Left kidney (tissue), 8 donors: ENCODE results near the gene TSKS. TPM values are rescaled to one million over a fixed set of nuclear protein-coding genes. Genes with fewer than 3 reads are reported as not detected.
A peak's percentile ranks its signal among the peaks of the same experiment; 100 is the strongest.

Source experiments
- DNase-seq: peaks from one replicate; pipeline ENCODE4 v3.0.0-alpha.2; 2013
- long read RNA-seq, 8 donors: transcript quantifications; one replicate each; lab custom pipeline, GENCODE V29; 2026
- polyA plus RNA-seq: library from polyadenylated mRNA; unstranded; fragments of 120-200 nt; gene quantifications from one replicate; pipeline ENCODE4 v1.2.1, GENCODE V29; 2013; ENCODE audit not compliant: insufficient read length

The TSKS gene, protein sequence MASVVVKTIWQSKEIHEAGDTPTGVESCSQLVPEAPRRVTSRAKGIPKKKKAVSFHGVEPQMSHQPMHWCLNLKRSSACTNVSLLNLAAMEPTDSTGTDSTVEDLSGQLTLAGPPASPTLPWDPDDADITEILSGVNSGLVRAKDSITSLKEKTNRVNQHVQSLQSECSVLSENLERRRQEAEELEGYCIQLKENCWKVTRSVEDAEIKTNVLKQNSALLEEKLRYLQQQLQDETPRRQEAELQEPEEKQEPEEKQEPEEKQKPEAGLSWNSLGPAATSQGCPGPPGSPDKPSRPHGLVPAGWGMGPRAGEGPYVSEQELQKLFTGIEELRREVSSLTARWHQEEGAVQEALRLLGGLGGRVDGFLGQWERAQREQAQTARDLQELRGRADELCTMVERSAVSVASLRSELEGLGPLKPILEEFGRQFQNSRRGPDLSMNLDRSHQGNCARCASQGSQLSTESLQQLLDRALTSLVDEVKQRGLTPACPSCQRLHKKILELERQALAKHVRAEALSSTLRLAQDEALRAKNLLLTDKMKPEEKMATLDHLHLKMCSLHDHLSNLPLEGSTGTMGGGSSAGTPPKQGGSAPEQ
- 0.08 TPM for polyA plus RNA-seq
- long read RNA-seq, donor 1, partial matches to known transcripts: 122 of 127 reads
- long read RNA-seq, donor 1, other reads (novel, unspliced or antisense): 5 of 127 reads
- long read RNA-seq, donor 2: 0 reads
- long read RNA-seq, donor 3: 0 reads
- long read RNA-seq, donor 4: 0 reads
- long read RNA-seq, donor 5, partial matches to known transcripts: 336 of 530 reads
- long read RNA-seq, donor 5, other reads (novel, unspliced or antisense): 194 of 530 reads
- long read RNA-seq, donor 6: 0 reads
- long read RNA-seq, donor 7: 0 reads
- long read RNA-seq, donor 8: 0 reads

DNA sequence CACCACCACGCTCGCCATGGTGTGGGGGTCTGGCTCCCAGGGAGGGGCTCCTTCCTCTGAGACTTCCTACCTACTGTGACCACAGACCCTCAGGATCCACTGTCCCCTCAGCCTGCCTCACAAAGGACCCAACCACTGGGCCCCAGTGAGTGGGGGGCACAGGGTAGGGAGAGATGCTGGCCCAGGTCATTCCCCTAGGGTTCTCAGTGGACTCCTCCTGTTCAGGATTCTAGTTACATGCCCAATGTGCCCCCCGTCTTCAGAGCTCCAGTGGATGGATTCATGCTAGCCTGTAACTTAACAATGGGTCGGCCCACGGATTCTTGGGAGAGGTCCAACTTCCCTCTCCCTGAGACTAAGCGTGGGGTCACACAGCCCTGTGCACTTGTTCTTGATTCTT is at the start of gene TSKS:
Gene TSKS (minus strand): TSS at position 77 of the 400 bp plus-strand sequence. CDS start 59 bp downstream, at position 18.
- DNase-seq: no peak

DNA sequence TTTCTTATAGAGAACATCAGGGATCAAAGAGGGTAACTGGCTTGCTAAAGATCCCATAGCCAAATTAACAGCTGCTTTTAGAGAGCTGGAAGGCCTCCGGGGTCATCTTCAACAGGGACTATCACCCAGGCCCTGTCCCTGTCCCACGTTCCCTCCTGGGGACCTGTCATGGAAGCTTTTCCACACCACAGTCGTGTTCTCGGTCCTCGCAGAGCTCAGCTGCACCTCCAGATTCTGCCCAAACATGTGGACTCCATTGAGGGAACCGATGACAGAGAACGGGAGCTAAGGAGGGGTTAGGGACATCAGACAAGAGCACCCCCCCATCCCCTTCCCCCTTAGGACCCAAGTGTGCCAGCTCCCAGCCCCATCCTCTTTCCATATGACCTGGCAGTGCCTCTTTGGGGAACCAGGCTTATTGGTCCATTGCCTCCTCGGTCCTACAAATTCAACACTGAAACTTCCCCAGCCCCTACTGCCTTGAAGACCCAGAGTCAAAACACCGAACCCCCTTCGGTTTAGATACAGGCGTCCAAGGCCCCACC is 49.4 kb upstream of the TSKS start:
- no peak for DNase-seq

DNA sequence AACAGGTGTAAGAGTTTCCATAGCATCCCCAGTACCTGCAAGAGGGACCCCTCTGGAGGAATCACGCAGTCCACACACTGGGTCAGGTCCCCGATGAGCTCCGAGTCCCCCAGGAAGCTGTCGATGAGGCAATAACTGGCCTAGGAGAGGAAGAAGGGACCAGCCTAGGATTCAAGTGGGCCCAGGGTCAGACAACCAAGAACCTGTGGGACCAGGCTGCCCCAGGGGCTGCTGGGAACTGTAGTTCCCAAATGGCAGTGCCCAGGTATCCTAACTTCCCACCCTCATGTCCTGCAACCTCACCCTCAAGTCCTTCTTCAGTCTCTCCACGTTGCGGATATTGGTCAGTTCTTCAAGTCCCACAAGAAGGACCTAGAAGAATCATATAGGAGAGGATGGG is 48.2 kb upstream of the TSKS start:
- DNase-seq: no peak

DNA sequence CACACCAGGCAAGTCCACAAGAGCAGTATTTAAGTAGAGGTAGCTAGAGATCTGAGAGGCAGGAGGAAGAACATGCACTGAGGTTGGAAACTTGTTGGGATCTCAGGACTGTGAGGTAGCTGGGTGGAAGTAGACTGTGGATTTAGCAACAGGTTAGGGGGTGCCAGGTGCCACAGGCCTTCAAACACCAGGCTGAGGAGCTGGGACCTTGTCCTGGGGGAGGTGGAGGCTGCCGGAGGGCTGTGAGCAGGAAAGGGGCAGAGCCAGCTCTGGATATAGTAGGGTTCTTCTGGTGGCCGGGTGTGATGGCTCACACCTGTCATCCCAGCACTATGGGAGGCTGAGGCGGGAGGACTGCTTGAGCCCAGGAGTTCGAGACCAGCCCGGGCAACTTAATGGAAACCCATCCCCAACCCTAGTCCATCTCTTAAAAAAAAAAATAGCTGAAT is 46.9 kb upstream of the TSKS start:
- DNase-seq: no peak

DNA sequence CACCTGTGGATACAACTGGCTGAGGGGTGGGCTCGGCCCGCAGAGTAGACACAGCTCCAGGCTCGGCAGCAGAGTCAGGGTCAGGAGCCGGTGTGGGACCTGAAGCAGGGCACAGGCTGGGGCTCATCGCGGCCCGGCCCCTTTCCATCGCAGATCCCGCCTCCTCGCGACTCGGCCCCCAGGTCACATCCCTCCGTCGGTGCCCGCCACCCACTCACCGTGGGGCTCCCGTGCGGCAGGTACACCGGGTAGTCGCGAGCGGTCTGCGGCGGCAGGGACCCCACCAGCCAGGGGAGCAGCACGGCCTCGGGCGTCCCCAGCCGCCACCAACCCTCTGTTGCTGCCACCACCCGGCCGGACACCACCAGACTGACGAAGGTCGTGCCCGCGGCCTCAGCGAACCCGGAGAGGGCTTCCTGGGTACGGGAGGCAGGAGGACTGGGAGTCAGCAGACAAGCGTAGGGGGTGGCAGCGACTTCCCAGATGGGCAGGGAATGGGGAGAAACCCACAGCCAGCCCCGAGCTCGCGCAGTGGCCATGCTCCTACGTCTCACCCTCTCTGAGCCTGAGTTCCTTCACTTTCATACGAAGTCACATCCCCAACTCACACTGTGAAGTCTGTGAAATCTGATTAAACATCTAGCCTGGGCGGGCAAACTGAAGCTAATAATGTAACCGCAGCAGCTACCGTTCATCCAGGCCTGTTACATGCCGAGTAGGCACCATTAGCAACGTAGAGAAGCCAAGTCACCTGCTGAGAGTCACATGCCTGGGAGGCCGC is 46.2 kb upstream of the TSKS start:
- DNase-seq: no peak

DNA sequence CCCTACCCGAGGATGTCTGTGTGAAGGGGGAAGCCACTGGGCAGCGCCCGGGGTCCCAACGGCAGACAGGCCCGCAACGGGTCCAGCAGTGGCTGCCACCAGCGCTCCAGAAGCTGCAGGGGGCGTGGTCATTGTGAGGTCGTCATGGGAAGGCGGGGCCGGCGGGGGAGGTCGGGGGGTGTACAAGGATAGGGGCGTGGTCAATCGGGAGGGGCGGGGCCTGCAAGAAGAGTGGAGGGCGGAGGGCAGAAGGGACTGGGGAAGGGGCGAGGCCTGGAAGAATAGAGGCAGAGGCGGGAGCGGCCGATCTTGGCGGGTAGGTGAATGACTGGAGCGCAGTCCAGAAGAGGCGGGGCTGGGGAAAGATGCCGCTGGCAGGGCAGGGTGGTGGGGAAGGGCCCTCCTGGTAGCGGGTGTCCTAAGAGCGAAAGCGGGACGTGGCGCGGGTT is 45.6 kb upstream of the TSKS start:
- peak; percentile 88 for DNase-seq

DNA sequence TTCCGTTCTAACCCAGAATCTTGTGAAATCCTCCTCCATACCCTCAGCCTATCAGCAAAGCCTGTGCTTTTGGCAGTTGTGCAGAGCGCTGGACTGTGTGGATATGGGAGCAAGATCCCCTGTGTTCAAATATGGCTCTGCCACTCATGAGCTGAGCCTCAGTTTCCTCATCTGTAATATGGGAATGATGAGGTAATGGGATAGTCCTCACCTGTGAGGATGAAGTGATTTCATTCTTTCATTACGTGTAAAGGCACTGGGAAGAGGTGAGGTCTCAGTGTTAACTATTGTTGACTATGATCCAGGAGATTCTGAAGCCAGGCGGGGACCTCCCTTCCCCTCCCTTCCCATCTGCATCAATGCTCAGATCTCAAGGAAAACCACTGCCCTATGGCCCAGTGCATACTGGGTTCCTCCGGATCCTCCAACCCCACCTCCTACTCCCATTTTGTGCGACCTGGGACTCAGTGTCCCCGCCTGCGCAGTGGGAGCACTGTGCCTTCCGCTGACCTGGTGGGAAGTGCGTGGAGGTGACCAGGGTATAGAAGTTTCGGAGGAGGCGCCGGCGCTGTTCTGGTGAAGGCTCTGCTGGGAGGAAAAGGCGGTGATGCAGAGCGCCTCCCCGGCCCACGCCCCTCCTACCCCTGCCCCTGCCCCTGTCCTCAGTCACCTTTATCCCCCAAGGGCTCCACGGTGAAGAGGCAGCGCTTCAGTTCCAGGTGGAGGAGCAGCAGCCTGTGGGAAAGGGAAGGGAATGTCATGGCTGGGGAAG is 45.0 kb upstream of the TSKS start:
- DNase-seq: no peak

DNA sequence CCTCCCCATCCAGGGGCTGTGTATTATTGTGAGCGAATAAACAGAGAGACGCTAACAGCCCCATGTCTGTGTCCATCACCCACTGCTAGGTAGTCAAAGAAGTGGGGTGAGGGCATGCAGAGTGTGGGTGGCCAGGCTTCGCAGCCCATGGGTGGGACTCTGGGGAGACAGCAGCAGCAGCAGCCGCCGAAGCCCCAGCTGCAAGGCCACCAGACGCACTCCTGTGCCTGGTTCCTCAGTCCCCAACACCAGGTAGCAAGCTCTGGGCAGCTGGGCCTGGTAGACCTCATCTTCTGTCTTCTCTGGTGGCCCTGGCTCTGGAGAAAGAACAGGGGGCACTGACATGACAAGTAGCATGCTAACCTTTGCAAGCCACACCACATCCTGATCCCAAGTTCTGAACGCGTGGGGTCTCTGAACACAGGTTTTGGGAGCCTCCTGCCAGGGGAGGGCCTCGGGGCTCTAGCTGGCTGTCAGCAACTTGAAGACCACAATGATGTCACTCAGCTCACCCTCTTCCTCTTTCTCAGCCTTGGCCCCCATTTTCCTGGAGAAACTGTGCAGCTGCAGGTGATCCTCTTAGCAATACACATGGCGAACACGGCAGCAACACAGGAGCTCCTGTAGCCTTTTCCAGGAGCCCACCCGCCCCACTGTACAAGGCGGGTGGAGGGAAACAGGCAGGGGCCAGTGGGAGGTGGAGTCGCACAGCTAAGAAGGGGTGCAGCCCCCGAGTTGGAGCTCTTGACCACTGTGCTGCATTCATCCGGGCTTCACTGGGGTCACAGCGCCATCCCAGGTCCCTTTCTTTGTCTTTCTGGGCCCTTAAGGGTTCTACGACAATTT is 44.2 kb upstream of the TSKS start:
- no peak for DNase-seq

DNA sequence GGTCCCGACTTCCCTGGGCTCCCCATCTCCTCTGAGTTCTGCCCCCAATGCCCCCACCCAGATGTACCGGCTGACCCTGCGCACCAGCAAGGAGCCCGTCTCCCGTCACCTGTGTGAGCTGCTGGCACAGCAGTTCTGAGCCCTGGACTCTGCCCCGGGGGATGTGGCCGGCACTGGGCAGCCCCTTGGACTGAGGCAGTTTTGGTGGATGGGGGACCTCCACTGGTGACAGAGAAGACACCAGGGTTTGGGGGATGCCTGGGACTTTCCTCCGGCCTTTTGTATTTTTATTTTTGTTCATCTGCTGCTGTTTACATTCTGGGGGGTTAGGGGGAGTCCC is 43.5 kb upstream of the TSKS start:
- no peak for DNase-seq

DNA sequence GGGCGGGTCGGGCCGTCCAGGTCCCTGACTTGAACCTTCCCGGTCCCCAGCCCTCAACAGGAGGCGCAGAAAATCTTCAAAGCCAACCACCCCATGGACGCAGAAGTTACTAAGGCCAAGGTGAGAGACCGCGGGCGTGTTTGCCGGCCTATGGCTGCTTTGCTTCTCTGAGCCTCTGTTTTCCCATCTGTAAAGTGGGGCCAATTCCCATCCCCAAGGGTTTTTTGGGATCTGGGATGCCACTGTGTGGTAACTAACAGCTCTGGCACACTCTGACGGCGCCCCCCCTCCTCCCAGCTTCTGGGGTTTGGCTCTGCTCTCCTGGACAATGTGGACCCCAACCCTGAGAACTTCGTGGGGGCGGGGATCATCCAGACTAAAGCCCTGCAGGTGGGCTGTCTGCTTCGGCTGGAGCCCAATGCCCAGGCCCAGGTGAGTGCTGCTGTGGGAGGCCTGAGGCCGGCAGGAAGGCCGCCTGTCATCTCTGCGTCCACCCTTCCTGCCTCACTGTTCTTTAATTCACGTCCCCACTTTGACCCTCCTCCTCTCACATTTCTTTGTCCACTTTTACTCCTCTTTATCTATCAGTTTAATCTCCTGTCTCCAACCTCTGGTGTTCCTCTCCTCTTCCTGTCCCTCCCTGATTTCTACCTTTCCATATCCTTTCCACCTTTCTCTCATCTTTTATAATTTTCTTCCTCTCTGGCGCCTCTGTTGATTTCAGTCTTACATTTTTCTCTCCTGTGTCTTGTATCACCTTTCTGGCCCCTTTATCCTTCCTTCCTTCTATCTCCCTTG is 42.9 kb upstream of the TSKS start:
- no peak for DNase-seq

DNA sequence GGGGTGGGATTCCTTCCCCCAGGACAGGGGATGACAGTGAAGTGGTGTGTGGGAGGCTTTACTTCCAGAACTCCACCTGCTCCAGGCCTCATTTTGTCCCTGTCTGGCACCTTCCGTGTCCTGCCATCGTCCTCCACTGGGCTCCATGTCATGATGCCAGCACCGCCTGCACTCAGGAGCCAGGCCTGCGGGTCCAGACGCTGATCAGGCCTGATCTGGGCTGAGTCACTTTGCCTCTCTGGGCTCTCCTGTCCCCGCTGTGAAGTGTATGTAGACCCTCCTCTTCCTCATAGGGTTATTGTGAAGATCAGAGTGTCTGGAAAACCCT is 40.4 kb upstream of the TSKS start:
- no peak for DNase-seq

DNA sequence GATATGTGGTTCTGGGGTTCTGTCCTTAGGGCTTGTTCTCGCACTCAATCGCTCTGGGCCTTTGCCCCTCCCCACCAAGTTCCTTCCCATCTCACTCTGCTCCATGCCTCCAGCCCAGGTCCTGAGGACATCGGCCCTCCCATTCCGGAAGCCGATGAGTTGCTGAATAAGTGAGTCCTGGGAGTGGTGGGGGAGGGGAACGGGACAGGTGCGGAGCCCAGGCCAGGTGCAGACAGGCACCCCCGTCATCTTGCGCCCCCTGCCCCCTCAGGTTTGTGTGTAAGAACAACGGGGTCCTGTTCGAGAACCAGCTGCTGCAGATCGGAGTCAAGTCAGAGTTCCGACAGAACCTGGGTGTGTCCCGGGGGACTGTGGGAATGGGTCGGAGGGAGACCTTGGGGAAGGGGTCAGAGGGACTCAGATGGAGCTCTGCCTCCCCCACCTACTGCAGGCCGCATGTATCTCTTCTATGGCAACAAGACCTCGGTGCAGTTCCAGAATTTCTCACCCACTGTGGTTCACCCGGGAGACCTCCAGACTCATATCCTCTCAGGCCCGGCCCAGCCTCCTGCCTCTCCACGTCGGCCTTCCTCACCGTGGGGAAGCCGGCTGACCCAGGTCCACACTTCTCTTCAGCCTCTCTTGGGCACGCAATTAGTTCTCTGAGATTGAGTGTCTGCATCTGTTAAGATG is 39.9 kb upstream of the TSKS start:
- DNase-seq: no peak

DNA sequence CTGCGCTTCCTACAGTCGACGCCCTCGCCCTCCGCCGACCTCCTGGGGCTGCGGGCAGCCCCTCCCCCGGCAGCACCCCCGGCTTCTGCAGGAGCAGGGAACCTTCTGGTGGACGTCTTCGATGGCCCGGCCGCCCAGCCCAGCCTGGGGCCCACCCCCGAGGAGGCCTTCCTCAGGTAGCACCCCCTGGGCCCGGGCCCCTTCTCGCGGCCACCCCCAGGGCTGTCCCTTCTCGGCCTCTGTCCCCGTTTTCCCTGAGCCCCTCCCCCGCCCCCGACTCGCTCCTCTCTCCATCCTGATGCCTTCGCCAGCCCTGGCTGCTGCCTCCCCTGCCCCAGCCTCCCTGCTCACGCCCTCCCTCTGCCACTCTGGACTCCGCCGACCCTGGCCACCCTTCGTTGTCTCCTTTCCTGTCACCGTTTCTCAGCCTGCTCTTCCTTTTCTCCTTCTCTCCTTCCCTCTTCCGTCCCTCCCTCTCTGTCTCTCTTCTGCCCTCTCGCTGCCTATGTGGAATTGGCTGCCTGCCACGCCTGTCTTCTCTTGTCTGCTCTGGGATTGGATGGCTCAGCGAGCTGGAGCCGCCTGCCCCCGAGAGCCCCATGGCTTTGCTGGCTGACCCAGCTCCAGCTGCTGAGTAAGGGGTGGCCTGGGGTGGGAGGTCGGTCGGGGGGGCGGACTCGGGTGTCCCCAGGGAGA is 39.0 kb upstream of the TSKS start:
- peak; percentile 90 for DNase-seq

DNA sequence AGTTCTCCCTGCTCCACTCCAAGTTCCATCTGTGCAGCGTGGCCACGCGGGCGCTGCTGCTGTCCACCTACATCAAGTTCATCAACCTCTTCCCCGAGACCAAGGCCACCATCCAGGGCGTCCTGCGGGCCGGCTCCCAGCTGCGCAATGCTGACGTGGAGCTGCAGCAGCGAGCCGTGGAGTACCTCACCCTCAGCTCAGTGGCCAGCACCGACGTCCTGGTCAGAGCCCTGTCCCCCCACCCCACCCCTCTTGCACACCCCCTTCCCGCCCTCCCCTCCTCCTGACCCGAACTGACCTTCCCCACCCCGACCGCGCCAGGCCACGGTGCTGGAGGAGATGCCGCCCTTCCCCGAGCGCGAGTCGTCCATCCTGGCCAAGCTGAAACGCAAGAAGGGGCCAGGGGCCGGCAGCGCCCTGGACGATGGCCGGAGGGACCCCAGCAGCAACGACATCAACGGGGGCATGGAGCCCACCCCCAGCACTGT is 38.3 kb upstream of the TSKS start:
- no peak for DNase-seq

DNA sequence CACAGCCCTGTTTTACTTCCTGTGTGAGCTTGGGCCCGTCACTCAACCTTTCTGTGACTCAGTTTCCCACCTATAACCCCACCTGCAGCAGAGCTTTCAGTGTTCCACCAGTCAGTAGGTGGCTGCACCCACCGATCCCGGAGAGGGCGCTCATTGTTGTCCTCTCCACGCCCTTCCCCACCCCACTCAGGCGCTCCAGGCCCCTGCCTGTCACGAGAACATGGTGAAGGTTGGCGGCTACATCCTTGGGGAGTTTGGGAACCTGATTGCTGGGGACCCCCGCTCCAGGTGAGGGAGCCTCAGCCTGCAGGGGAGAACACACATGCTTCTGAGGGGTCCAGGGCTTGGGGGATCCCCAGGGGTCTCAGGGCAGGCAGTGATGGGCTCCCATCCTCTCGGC is 37.7 kb upstream of the TSKS start:
- no peak for DNase-seq

DNA sequence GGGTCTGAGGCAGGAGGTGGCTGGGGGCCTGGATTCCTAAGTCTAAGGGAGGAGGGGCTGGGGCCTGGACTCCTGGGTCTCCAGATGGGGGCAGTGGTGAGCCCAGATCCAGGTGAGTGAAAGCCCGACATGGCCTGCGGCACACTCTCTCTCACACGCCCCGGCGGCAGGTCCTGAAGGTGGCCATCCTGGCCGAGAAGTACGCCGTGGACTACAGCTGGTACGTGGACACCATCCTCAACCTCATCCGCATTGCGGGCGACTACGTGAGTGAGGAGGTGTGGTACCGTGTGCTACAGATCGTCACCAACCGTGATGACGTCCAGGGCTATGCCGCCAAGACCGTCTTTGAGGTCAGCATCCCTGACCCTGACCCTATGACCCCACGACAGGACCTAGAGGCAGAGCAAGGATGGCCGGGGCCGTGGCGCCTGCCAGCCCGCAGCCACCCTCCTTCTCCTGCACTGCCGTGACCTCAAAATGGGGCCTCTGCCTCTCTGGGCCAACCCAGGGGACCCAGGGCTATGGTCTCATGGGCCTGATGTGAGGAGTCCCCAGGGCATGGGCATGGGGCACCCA is 36.8 kb upstream of the TSKS start:
- no peak for DNase-seq

DNA sequence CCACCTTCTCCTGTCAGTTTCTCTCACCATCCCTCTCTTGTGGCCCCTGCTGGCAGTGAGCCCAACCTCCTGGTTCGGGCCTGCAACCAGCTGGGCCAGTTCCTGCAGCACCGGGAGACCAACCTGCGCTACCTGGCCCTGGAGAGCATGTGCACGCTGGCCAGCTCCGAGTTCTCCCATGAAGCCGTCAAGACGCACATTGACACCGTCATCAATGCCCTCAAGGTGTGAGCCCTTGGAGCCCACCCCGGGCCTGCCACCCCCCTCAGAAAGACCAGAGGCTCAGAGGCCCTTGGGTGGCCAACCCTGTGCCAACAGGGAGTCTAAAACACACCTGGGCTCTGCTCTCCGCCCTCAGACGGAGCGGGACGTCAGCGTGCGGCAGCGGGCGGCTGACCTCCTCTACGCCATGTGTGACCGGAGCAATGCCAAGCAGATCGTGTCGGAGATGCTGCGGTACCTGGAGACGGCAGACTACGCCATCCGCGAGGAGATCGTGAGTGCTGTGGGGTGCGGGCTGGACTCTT is 36.2 kb upstream of the TSKS start:
- no peak for DNase-seq
